Subcutaneous adipose tissue (tissue), 4 donors: ENCODE results near the gene GSTO2. TPM values are rescaled to one million over a fixed set of nuclear protein-coding genes. Genes with fewer than 3 reads are reported as not detected.

Source experiments
- CTCF ChIP-seq: fragments of 450-650 bp; IDR thresholded peaks from one replicate; pipeline ENCODE4 v1.5.1; 2016; ENCODE audit warnings: low read depth, mild to moderate bottlenecking, control low read depth, antibody characterized with exemption, moderate library complexity
- total RNA-seq, 4 donors: library from RNA; depleted of rRNA; stranded (reverse); fragments of >200 nt; gene quantifications; one replicate each; pipeline ENCODE4 v1.1.0, GENCODE V29; 2016

The GSTO2 gene
- total RNA-seq, 4 donors from 2014 or later = 0.82 to 1.1 TPM; not detected in 2

- no peak for TF ChIP-seq CTCF
These were observed 47.5 kb downstream of the GSTO2 start for GRCh38 chr10:104316321-104317099.

- no peak for TF ChIP-seq CTCF
These were observed 48.3 kb downstream of the GSTO2 start for GRCh38 chr10:104317269-104317710.

- TF ChIP-seq CTCF = no peak
These were observed 48.8 kb downstream of the GSTO2 start for GRCh38 chr10:104317726-104318299.

- TF ChIP-seq CTCF = no peak
These were observed 49.3 kb downstream of the GSTO2 start for GRCh38 chr10:104318326-104318725.

- no peak for TF ChIP-seq CTCF
These were observed 50.1 kb downstream of the GSTO2 start for GRCh38 chr10:104318810-104319741.

GRCh38 chr10:104321226-104321625 is 52.2 kb downstream of the GSTO2 start:
- TF ChIP-seq CTCF = no peak
